Ovary (tissue), 3 donors: Measurements from ENCODE around the gene SETD2.

ENCODE experiments used
- CTCF ChIP-seq, 3 donors: fragments of 450-650 bp in 2 of 3; fragments of 200-600 bp in 1 of 3; IDR thresholded peaks; one replicate each; pipeline versions ENCODE4 v1.5.1 to v1.8.0; 2016 to 2022; ENCODE audit warnings: antibody characterized with exemption in 3 of 3, mild to moderate bottlenecking in 1 of 3
- EP300 ChIP-seq: sonication (generic); formaldehyde crosslinking; IDR thresholded peaks from one replicate; pipeline ENCODE4 v1.6.1; 2017; ENCODE audit warnings: antibody characterized with exemption
- POLR2A ChIP-seq: fragments of 450-650 bp; IDR thresholded peaks from one replicate; pipeline ENCODE4 v1.6.1; 2017; ENCODE audit warnings: antibody characterized with exemption, mild to moderate bottlenecking, moderate library complexity
- donor health status: DM: no; HTN: no; CAD: no.

DNA sequence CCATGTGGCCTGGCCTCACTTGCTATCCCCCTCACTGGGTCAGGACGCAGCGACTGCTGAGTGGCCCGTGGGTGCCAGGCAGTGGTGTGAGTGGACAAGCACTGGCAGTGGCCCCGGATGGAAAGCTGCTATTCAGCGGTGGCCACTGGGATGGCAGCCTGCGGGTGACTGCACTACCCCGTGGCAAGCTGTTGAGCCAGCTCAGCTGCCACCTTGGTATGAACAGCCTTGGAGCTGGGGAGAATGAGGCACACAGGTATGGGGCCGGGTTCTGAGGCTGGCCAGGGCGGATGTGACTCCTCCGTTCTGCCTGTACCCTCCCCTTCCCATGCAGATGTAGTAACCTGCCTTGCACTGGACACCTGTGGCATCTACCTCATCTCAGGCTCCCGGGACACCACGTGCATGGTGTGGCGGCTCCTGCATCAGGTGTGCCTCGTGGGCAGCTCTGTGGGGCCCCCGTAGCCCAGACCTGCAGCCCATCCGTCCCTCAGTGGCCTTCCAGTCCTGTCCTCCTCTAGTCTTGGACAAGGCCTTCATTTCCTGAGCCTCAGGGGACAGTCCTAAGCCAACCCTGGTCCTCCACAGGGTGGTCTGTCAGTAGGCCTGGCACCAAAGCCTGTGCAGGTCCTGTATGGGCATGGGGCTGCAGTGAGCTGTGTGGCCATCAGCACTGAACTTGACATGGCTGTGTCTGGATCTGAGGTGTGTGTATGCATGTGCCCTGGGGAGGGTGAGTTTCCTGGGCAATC lies 156.3 kb downstream of the SETD2 start:
- TF ChIP-seq CTCF (IDR thresholded peaks at IDR 0.05) (no peak), POLR2A (no peak), EP300 (no peak)
